Non-pigmented ciliary epithelial cell (primary cell): Measurements from ENCODE around the gene KRT6A.
"Not testable (repeated sequence)": the region's sequence is repeated elsewhere in the genome, so short reads cannot be mapped to it uniquely, and the experiment has no call there.

ENCODE experiments used
- DNase-seq: peaks from one replicate; pipeline ENCODE4 v3.0.0-alpha.2; 2010; ENCODE audit warnings: low read depth

KRT6A gene

DNA sequence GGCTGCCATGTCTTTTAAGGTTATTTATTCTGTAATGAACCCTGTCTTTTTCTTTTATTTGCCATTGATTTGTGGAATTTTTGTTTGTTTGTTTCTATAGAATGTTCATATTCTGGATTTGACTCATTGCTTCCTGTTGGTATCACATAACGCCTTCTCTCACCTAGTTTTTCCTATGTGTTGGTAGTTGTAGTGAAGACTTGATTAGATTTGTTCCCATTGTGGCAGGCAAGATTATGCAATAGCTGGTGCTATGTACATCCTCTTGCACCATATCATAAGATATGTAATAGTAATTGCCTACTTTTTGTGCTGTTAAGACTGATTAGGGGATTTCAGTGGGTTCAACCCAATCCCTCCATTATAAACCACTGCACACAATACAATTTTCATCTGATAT is 37.2 kb downstream of the KRT6A start:
- DNase-seq = no peak

DNA sequence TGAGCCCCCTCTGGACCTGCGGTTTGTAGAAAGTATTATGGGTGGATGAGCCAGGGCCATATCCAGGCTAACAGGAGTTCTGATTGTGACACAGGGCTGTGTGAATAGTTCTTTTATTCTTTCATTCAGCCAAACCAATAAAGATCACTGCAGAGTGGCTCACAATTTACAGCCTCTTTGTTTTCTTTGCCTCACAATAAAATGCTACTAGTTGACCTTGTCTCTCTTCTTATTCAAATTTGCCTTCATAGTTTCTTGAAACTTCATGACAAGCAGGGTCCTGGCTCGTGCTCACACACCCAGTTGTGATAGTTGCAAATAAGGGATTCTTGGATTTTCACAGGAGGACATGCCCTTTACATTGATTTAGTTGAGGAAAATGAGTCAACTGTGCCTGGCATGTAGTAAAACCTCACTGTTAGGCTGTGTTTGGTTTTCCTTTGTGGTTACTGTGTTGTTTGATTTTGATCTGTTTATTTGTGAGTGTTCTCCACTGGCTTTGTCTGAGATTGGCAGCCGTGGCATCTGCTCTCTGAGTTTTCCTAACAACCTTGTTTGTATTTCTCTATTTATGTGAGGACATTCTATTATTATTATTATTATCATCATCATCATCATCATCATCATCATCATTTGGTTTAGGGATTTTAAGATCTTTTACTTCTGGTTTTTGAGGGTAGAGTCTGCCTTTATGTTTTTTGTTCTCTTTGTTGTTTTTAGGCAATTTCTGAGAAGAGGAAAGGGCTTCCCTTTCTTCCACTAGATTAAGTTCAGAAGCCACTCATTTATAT is 38.5 kb downstream of the KRT6A start:
- DNase-seq = no peak

- DNase-seq = no peak
Measured at GRCh38 chr12:52452101-52452500, 41.0 kb downstream of the KRT6A start, which contains the start of gene KRT6B. TSS of gene KRT6B (minus strand) at chr12:52452146. CDS start at chr12:52452078, 68 bp downstream.

DNA sequence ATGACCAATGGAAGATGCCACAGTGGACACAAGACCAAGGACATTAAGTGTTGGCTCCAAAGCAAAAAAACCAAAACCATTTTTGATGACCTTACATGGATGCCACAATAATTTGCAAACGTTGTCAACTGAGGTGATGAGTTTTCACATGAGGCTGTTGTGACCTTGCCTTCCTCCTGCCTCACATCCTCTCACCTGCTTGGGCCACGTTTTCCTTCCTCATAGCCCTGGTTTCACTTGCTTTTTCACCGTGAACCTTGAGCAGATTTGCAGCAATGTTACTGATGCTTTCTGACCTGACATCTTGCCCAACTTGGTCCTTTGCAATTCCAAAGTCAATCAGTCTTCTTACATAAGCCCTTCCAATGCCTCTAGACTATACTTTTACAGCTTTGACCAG is 44.8 kb downstream of the KRT6A start:
- no peak for DNase-seq

DNA sequence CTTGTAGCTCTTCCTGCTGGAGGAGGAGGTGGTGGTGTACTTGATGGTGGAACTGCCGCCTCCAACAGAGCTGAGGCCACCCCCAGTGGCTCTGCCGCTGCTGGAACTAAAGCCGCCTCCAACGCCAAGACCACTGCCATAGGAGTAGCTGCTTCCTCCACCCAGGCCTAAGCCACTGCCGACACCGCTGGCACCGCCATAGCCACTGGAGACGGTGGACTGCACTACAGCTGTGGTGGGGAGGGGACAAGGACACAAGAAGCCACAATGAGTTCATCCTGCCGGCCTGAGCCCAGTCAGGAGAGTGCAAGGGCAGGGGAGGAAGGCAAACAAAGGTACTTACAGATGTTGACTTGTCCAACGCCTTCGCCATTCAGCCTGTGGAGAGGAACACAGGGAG is 45.9 kb downstream of the KRT6A start:
- not testable (repeated sequence) for DNase-seq

- DNase-seq = no peak
Measured at GRCh38 chr12:52446367-52447045, 46.6 kb downstream of the KRT6A start.

GRCh38 chr12:52445876-52446275 is 47.2 kb downstream of the KRT6A start:
- no peak for DNase-seq

- DNase-seq = no peak
Measured at GRCh38 chr12:52444647-52445595, 48.1 kb downstream of the KRT6A start.

DNA sequence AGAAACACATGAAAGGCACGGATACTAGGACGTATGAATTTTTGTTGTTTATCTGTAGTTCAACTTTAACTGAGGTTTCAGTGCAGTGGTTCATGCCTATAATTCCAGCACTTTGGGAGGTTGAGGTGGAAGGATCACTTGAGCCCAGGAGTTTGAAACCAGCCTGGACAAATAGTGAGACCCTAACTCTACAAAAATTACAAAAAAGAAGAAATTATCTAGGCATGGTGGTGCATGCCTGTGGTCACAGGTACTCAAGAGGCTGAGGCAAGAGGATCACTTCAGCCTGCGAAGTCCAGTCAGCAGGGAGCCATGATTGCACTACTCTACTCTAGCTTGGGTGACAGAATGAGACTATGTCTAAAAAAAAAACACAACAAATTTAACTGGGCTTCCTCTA is 49.1 kb downstream of the KRT6A start:
- no peak for DNase-seq

GRCh38 chr12:52442600-52443061 is 50.4 kb downstream of the KRT6A start:
- DNase-seq = peak; percentile 10

- DNase-seq = no peak
Measured at GRCh38 chr12:52441320-52441911, 51.6 kb downstream of the KRT6A start.

GRCh38 chr12:52440821-52441319 is 52.2 kb downstream of the KRT6A start:
- peak; percentile 14 for DNase-seq

- no peak for DNase-seq
Measured at GRCh38 chr12:52439845-52440244, 53.2 kb downstream of the KRT6A start.

DNA sequence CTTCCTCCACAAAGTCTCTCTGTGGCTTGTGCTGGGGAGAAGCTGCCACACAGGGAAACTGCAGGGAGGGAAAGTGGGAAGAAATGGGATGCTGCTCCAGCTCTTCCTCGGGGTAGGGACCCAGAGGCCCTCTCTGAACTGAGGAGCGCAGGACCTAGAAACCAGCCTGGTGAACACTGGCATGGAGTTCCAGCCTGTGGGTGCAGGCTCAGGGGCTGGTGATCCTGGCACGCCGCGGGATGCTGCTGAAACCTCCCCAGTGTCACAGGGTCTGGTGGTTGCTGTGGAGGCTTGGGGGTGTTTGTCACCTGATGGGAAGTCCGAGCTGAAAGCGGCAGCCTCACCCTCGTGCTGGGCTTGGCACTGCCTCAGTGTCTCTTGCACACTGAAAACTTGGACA is 53.6 kb downstream of the KRT6A start:
- DNase-seq = no peak

DNA sequence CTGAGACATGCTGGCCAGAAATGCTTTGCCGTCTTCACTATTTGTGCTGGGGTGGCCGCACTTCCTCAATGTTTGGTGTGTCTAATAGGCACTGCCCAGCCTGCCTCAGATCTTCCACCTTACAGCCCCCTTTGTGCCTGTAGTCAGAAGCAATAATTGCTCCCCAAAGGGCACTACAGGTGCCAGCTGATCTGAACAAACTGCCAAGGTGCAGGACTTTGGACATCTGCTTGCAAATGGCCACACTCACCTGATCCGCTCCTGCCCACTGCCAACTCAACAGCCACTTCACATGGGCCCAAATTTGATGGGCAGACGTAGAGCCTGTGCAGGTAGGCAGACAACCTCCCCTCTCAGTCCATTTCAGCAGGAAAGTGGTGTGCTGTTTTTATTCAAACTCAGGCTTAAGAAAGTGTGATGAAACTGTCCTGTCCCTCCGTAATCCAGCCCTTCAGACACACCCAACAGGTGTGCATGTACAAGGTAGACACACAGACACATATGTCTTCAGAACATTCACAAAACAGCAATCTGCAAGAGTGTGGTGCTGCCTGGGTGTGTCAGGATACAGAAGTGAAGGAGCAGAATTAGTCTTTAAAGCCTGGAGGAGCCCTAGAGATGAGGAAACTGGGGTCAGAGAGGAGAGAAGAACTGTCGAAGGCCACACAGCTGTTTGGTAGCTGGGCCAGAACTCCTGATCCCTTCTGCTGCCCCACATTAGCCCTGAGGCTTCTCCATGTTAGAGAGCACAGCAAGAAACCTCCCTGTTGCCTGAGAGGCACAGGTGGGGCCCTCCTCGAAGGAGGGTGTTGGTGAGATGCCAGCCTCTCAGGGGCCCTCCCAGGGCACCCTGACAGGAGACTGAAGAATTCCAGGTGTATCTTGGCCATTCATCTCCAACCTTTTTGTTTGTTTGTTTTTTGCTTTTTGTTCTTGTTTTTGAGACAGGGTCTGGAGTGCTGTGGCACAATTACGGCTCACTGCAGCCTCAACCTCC is 54.5 kb downstream of the KRT6A start:
- no peak for DNase-seq

DNA sequence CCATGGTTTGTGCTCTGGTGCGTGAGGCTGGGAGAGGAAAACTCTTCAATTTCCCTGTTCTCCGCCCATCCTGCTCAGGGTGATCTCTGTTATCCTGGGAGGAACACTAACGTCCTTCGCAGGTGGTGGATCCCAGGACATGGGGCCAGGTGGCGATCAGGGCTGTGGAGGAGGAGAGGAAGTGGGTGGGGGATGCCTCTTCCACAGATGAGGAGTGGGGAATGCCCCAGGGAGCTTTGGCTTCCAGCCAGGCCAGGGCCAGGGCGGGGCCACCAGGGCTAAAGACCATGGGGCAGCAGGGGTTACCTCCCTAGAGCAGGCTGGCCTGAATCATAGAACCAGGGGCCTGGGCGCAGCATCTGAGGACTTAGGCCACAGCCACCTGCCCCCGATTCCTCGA is 55.5 kb downstream of the KRT6A start:
- DNase-seq = no peak
